GM12801 (cell line): ENCODE data around the gene SUPT20H.

Experiments used
- CTCF ChIP-seq: IDR thresholded peaks from one replicate; pipeline ENCODE4 v1.5.1; 2011; ENCODE audit warnings: control low read depth; ENCODE audit not compliant: insufficient read length; ENCODE audit errors: extremely low read depth

SUPT20H gene

GRCh38 chr13:36973621-36974295, 85.7 kb downstream of the SUPT20H start:
- no peak for TF ChIP-seq CTCF

- no peak for TF ChIP-seq CTCF
These were observed 86.5 kb downstream of the SUPT20H start for GRCh38 chr13:36973009-36973408.

GRCh38 chr13:36966404-36966803, 93.1 kb downstream of the SUPT20H start:
- TF ChIP-seq CTCF, result no peak

- TF ChIP-seq CTCF, result no peak
These were observed 93.7 kb downstream of the SUPT20H start for GRCh38 chr13:36965767-36966166.

GRCh38 chr13:36959456-36960116, 99.9 kb downstream of the SUPT20H start:
- TF ChIP-seq CTCF, result no peak
